ENCODE data around the gene SAMM50.

SAMM50 gene

DNA sequence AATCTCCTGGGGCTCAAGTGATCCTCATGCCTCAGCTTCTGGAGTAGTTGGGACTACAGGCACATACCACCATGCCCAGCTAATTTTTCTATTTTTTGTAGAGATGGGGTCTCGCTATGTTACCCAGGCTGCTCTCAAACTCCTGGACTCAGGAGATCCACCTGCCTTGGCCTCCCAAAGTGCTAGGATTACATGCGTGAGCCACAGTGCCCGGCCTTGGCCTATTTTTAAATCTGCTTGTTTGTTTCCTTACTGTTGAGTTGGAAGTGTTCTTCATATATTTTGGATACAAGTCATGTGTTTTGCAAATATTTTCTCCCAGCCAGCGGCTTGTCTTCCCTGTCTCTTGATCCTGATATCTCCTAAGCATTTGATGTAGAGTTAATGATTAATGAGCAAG, 73.8 kb downstream of the SAMM50 start:
- DNase-seq (ENCODE audit: low spot score): no peak

GRCh38 chr22:44030051-44030701, 74.9 kb downstream of the SAMM50 start:
- no peak for DNase-seq (ENCODE audit: low spot score)

- DNase-seq (ENCODE audit: low spot score): no peak
Measured at GRCh38 chr22:44030702-44031082, 75.5 kb downstream of the SAMM50 start.

DNA sequence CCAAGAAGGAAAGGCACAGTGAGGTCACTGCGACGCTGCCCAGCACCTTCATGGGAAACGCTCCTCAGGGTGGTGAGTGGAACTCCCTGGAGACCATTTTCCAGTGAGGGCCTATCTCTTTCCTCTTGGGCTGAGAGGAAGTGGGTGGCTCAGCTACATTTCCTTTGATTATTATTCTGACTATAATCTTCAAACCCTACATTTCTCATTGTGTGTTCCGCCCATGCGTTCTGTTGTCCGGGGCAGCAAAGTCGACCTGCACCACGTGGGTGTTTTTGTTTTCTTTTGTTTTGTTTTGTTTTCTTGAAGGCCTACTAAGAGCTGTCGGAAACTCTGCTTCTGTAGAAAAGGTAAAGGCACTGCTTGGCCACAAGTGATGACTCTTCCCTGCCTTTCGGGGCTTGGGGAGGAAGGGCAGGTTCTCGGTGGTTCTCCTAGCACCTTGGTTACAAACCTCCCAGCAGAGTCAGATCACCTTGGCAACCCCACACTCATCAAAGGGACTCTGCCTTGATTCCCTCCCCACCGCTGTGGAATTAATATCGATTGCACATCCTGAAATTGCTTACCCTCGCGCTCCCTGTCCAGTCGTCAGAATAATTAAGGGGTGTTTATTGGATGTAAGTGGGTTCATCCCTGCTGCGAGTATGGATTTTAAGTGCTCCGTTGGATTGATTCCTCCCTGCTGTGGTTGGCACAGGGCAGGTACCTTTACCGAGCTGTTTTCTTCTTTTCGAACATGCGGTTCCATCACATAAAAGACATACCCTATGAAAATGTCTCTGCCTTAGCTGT, 76.1 kb downstream of the SAMM50 start:
- DNase-seq (ENCODE audit: low spot score): no peak

DNA sequence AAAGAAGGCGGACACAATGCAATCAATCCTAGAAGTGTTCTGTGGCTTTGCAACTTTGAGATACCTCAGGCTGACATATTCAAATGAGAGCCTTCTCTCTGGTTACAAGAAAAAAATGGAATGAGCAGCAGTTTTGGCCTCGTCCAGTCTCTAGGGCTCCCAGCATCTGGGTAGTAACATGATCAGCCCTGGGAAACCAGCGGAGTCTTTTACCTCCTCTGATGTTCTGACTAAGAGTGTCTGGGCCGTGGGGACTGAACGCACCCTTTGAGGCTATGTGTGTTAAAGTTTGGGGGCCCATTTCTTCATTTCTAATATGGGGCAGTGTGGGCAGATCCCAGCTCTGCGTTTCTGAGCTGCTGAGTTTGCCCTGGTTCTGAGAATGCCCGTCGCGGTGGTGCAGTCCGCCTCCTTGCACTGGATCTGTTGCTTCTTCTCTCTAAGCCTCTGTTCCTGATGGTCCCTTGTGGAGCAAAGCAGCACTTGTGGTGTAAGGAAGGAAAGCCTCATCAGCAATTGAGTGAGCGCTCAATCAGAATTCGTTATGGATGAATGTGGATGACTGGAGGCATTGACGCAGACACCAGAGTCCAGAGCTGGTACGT, 77.0 kb downstream of the SAMM50 start:
- DNase-seq (ENCODE audit: low spot score): no peak

DNA sequence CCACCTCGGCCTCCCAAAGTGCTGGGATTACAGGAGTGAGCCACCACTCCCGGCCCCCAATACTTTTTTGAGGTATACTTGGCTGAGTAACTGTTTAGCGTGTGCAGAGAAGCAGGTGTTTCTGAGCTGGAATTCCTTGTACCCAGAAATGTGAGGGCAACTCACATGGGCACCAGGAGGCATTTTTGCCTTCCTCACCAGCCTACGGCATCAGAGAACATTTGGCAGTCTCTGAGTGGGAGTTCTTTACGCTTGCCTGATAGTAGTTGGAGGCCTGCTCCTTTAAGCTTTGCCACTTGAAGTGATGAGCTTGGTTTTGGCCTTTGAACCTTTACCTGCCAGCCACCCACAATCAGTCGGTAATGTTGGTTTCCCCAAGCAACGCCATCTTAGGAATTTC, 78.0 kb downstream of the SAMM50 start:
- DNase-seq (ENCODE audit: low spot score): no peak

DNA sequence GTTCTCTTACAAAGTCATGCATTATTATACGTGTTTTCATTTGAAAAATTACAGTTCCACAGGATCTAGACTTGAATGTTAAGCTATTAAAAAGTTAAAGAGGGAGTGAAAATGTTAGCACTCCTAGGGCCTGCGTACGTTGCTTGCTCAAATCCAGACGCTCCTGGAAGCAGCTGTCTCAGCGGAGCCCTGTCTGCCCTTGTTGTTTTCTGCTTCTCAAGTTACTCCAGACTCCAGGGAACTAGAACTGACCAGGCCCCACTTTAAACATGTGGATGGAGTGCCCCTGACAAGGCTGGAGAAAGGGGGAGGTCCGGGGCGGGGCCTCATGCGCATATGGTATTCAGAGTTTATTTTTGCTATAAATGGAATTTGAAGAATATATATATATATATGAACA, 78.5 kb downstream of the SAMM50 start:
- no peak for DNase-seq (ENCODE audit: low spot score)

DNA sequence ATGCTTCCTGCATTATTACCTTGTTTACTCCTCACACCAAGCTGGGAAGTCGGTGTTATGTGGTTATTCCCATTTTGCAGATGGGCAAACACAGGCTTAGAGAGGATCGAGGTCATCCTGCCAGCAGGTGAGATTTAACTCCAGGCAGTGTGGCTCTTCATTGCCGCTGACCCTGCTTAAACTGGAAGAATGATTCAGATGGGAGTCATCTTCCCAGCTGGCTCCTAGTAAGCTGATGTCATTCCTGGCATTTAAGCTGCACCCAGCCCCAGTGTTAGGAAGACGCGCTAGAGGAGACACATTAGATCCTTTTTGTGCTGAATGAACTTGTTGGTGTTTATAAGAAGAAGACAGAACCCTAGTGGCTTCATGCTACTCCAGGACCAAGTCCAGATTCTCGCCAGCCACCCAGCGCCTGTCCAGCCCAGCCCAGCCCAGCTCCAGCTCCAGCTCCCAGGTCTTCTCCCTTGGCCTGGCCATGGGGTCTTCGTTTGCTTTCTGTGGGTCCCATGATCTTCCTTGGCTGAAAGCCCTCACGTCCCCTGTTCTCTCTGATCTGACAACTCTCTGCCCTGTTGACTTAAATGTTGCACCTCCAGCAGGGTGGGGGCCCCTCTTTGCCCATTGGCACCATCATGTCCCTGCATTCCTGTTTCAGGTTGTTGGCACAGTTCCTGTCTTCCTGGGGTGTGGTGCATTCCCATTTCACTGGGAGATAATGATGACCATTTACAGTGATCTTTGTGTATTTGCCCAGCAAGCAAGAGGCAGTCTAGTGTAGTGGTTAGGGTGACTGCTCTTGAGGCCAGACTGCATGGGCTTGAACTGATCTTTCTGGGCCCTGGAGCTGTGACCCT, 82.5 kb downstream of the SAMM50 start:
- peak; percentile 90 for DNase-seq (ENCODE audit: low spot score)

- DNase-seq (ENCODE audit: low spot score): no peak
Measured at GRCh38 chr22:44039566-44040171, 84.4 kb downstream of the SAMM50 start.

GRCh38 chr22:44042249-44043218, 87.3 kb downstream of the SAMM50 start:
- no peak for DNase-seq (ENCODE audit: low spot score)

- no peak for DNase-seq (ENCODE audit: low spot score)
Measured at GRCh38 chr22:44045145-44045544, 89.9 kb downstream of the SAMM50 start.
